Karpas-422 (cell line): ENCODE data around the gene CACNG5. TPM values are rescaled to one million over a fixed set of nuclear protein-coding genes. Genes with fewer than 3 reads are reported as not detected.

ENCODE experiments used
- DNase-seq: peaks from one replicate; pipeline ENCODE4 v3.0.0-alpha.2; 2015
- H2AFZ ChIP-seq: fragments of 200-600 bp; sonication (generic); 2 replicates; pipeline ENCODE4 v1.6.1; 2014; ENCODE audit warnings: antibody characterized with exemption, low read length, mixed read lengths
- H3K27ac ChIP-seq: fragments of 200-600 bp; sonication (generic); 2 replicates; pipeline ENCODE4 v1.5.1; 2014; ENCODE audit warnings: mild to moderate bottlenecking, low read length, moderate library complexity
- H3K27me3 ChIP-seq: fragments of 200-600 bp; sonication (generic); 2 replicates; pipeline ENCODE4 v1.6.1; 2014; ENCODE audit warnings: low read length, mixed read lengths
- H3K36me3 ChIP-seq: fragments of 200-600 bp; sonication (generic); 2 replicates; pipeline ENCODE4 v1.6.1; 2014; ENCODE audit warnings: low read length, mixed read lengths; ENCODE audit not compliant: insufficient read depth
- H3K4me1 ChIP-seq: fragments of 200-600 bp; sonication (generic); 2 replicates; pipeline ENCODE4 v1.6.1; 2014; ENCODE audit warnings: mild to moderate bottlenecking, low read length, mixed read lengths
- H3K4me2 ChIP-seq: fragments of 200-600 bp; sonication (generic); 2 replicates; pipeline ENCODE4 v1.6.1; 2014; ENCODE audit warnings: low read length, low read depth, mild to moderate bottlenecking; ENCODE audit not compliant: poor library complexity, severe bottlenecking
- H3K4me3 ChIP-seq: fragments of 200-600 bp; sonication (generic); 2 replicates; pipeline ENCODE4 v1.5.1; 2014; ENCODE audit warnings: mild to moderate bottlenecking, antibody characterized with exemption, low read length, mixed read lengths
- H3K79me2 ChIP-seq: fragments of 200-600 bp; sonication (generic); 2 replicates; pipeline ENCODE4 v1.6.1; 2014; ENCODE audit warnings: mild to moderate bottlenecking, low read length, mixed read lengths
- H3K9ac ChIP-seq: fragments of 200-600 bp; sonication (generic); 2 replicates; pipeline ENCODE4 v1.6.0; 2014; ENCODE audit warnings: low read length
- H3K9me2 ChIP-seq: fragments of 200-600 bp; sonication (generic), shearing (Covaris generic); replicated peaks from 2 replicates; pipeline ENCODE4 v1.6.0; 2014; ENCODE audit warnings: mild to moderate bottlenecking, low read length, moderate library complexity; ENCODE audit not compliant: insufficient read depth
- H3K9me3 ChIP-seq: fragments of 300-700, 200-600 bp; sonication (generic); 2 replicates; pipeline ENCODE4 v1.6.1; 2014; ENCODE audit warnings: low read length, mixed read lengths
- H4K20me1 ChIP-seq: fragments of 200-600 bp; sonication (generic); 2 replicates; pipeline ENCODE4 v1.6.1; 2014; ENCODE audit warnings: mild to moderate bottlenecking, antibody characterized with exemption, low read length, low read depth; ENCODE audit not compliant: insufficient read depth
- total RNA-seq: library from RNA; depleted of rRNA; stranded (reverse); fragments of >200 nt; shearing (Covaris generic); gene quantifications from 2 replicates; pipeline ENCODE4 v1.2.3, GENCODE V29; 2014; ENCODE audit warnings: low replicate concordance

The CACNG5 gene
- total RNA-seq, 1 experiment from 2014 or later = not detected

DNA sequence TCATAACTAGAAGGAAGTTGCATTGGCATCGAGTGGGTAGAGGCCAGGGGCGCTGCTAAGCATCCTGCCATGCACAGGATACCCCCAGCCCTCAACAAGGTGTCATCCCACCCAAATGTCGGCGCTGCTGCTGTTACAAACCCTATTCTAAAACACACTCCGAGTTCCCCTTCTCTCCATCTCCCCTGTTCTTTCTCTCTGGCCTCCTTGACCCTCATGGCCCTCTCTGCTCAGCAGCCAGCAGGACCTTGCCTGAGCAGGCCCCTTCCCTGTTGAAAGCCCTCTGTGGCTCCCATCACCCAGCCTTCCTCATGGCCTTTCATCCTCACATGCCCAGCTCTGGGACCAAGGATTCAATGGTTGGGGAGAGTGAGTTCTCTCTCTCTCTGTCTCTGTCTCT lies 22.3 kb upstream of the CACNG5 start:
- Histone ChIP-seq H3K4me3 (no peak overlapping the region), H3K9me3 (no peaks in the 10 kb centered on the region), H3K9me2 (no peaks in the 10 kb centered on the region), H4K20me1 (no peaks in the 10 kb centered on the region), H2AFZ (no peak overlapping the region), H3K27me3 (no peaks in the 10 kb centered on the region), H3K36me3 (no peaks in the 10 kb centered on the region), H3K4me1 (0 out of 2 replicates have a peak, but pooled peaks cover 2% of the 10 kb centered on the region), H3K4me2 (no peak overlapping the region), H3K79me2 (no peaks in the 10 kb centered on the region), H3K9ac (no peak overlapping the region), H3K27ac (no peak overlapping the region)
- no peak for DNase-seq

GRCh38 chr17:66813296-66813695 lies 21.6 kb upstream of the CACNG5 start:
- DNase-seq = no peak
- H3K36me3 ChIP-seq = no peaks in the 10 kb centered on the region
- H3K9ac ChIP-seq = no peak overlapping the region
- H2AFZ ChIP-seq = no peak overlapping the region
- 0 out of 2 replicates have a peak, but pooled peaks cover 2% of the 10 kb centered on the region for H3K4me1 ChIP-seq
- H3K4me2 ChIP-seq = no peak overlapping the region
- no peaks in the 10 kb centered on the region for H4K20me1 ChIP-seq
- no peaks in the 10 kb centered on the region for H3K79me2 ChIP-seq
- no peak overlapping the region for H3K4me3 ChIP-seq
- no peak overlapping the region for H3K27ac ChIP-seq
- H3K9me3 ChIP-seq = no peaks in the 10 kb centered on the region
- H3K9me2 ChIP-seq = no peaks in the 10 kb centered on the region
- H3K27me3 ChIP-seq = no peaks in the 10 kb centered on the region

DNA sequence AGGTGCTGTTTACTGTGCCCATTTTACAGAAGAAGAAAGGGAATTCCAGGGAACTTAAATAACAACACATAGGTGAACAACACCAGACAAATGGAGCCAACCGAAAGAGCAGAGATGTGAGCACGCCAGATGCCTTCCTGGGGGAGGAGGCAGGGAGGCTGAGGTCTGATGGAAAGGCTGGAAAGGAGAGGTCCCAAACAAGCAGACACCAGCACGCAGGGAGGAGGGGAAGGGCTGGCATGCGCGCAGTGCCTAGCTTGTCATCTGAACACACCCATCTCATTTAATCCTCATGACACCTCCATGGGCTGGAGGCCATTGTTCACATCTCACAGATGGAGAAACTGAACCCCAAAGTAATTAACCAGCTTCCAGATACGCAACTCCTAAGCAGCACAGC lies 20.9 kb upstream of the CACNG5 start:
- Histone ChIP-seq H3K27ac (no peak overlapping the region), H3K9ac (no peak overlapping the region), H2AFZ (no peak overlapping the region), H3K4me3 (no peak overlapping the region), H3K79me2 (no peaks in the 10 kb centered on the region), H3K4me1 (0 out of 2 replicates have a peak, but pooled peaks cover 2% of the 10 kb centered on the region), H3K9me2 (no peaks in the 10 kb centered on the region), H3K4me2 (no peak overlapping the region), H3K27me3 (no peaks in the 10 kb centered on the region), H3K36me3 (no peaks in the 10 kb centered on the region), H3K9me3 (no peaks in the 10 kb centered on the region), H4K20me1 (no peaks in the 10 kb centered on the region)
- no peak for DNase-seq

DNA sequence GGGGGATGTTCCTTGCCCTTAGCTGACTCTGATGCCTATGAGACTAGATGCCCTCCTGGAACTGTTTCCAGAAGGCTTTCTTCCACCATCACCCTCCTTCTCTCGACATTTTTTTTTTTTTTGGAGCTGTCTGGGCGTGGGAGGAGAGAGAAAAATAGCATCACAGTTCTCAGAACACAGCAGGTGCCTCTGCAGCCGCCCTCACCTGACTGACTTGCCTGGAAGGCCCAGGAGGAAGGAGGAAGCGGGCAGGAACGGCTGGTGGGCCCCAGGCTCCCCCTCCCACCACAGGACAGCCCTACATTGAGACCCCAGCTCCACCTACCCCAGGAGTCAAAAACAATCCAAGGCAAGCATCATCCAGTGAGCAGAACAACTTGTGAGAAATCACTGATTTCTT lies 20.3 kb upstream of the CACNG5 start:
- no peaks in the 10 kb centered on the region for H3K36me3 ChIP-seq
- H3K9ac ChIP-seq = no peak overlapping the region
- no peak overlapping the region for H3K27ac ChIP-seq
- H3K27me3 ChIP-seq = no peaks in the 10 kb centered on the region
- no peak overlapping the region for H2AFZ ChIP-seq
- DNase-seq = no peak
- H3K9me3 ChIP-seq = no peaks in the 10 kb centered on the region
- H3K4me3 ChIP-seq = no peak overlapping the region
- no peak overlapping the region for H3K4me2 ChIP-seq
- H3K4me1 ChIP-seq = 0 out of 2 replicates have a peak, but pooled peaks cover 2% of the 10 kb centered on the region
- H4K20me1 ChIP-seq = no peaks in the 10 kb centered on the region
- no peaks in the 10 kb centered on the region for H3K9me2 ChIP-seq
- H3K79me2 ChIP-seq = no peaks in the 10 kb centered on the region

DNA sequence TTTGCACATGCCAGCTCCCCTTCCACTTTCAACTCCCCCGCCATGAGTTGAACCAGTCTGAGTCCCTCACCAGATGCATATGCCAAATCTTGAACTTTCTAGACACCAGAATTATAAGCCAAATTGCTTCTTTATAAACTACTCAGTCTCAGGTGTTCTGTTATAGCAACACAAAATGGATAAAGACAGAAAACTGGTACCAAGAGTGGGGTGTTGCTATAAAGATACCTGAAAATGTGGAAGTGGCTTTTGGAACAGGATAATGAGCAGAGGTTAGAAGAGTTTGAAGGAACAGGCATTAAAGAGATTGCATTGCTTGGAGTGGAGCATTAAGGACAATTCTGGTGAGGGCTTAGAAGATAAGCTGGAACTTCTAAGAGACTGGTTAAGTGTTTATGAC lies 17.2 kb upstream of the CACNG5 start:
- no peak for DNase-seq
- Histone ChIP-seq H3K4me2 (no peak overlapping the region), H2AFZ (no peak overlapping the region), H3K27me3 (no peaks in the 10 kb centered on the region), H3K4me1 (no peaks in the 10 kb centered on the region), H3K79me2 (no peaks in the 10 kb centered on the region), H4K20me1 (no peaks in the 10 kb centered on the region), H3K36me3 (no peaks in the 10 kb centered on the region), H3K9me3 (no peaks in the 10 kb centered on the region), H3K9ac (no peak overlapping the region), H3K27ac (no peak overlapping the region), H3K4me3 (no peak overlapping the region), H3K9me2 (no peaks in the 10 kb centered on the region)

- no peaks in the 10 kb centered on the region for H3K9me2 ChIP-seq
- no peaks in the 10 kb centered on the region for H3K79me2 ChIP-seq
- DNase-seq = no peak
- H2AFZ ChIP-seq = no peak overlapping the region
- no peaks in the 10 kb centered on the region for H4K20me1 ChIP-seq
- no peaks in the 10 kb centered on the region for H3K36me3 ChIP-seq
- no peak overlapping the region for H3K4me2 ChIP-seq
- no peaks in the 10 kb centered on the region for H3K9me3 ChIP-seq
- H3K27ac ChIP-seq = no peak overlapping the region
- H3K27me3 ChIP-seq = no peaks in the 10 kb centered on the region
- no peaks in the 10 kb centered on the region for H3K4me1 ChIP-seq
- H3K4me3 ChIP-seq = no peak overlapping the region
- no peak overlapping the region for H3K9ac ChIP-seq
Measured at GRCh38 chr17:66819466-66819865, 15.5 kb upstream of the CACNG5 start.

- Histone ChIP-seq H3K27me3 (no peaks in the 10 kb centered on the region), H2AFZ (no peak overlapping the region), H3K27ac (no peak overlapping the region), H3K4me3 (no peak overlapping the region), H3K36me3 (no peaks in the 10 kb centered on the region), H3K9ac (no peak overlapping the region), H3K4me2 (no peak overlapping the region), H3K9me3 (no peaks in the 10 kb centered on the region), H4K20me1 (no peaks in the 10 kb centered on the region), H3K79me2 (no peaks in the 10 kb centered on the region), H3K4me1 (no peaks in the 10 kb centered on the region), H3K9me2 (no peaks in the 10 kb centered on the region)
- DNase-seq = no peak
Measured at GRCh38 chr17:66822009-66822408, 12.9 kb upstream of the CACNG5 start.

DNA sequence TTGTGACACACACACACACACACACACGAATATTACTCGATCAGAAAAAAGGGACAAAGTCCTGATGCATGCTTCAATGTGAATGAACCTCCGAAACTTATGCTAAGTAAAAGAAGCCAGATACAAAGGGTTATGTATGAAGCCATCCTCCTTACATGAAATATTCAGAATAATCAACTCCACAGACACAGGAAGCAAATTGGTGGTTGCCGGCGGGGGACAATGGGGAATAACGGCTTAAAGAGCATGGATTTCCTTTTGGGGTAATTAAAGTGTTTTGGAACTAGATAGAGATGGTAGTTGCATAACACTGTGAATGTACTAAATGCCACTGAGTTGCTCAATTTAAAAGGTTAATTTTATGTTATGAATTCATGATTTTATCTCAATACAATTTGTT lies 8.1 kb upstream of the CACNG5 start:
- H3K4me3 ChIP-seq = no peak overlapping the region
- H3K9me2 ChIP-seq = no peaks in the 10 kb centered on the region
- H3K27me3 ChIP-seq = no peaks in the 10 kb centered on the region
- no peaks in the 10 kb centered on the region for H4K20me1 ChIP-seq
- no peak overlapping the region for H2AFZ ChIP-seq
- DNase-seq = no peak
- H3K4me1 ChIP-seq = peaks cover 4% of the 10 kb centered on the region
- H3K4me2 ChIP-seq = no peak overlapping the region
- no peak overlapping the region for H3K27ac ChIP-seq
- H3K36me3 ChIP-seq = no peaks in the 10 kb centered on the region
- no peaks in the 10 kb centered on the region for H3K79me2 ChIP-seq
- H3K9ac ChIP-seq = no peak overlapping the region
- H3K9me3 ChIP-seq = no peaks in the 10 kb centered on the region

GRCh38 chr17:66829386-66829864 lies 5.5 kb upstream of the CACNG5 start:
- H3K27ac ChIP-seq = no peak overlapping the region
- H3K79me2 ChIP-seq = no peaks in the 10 kb centered on the region
- no peak overlapping the region for H3K4me2 ChIP-seq
- no peak overlapping the region for H3K4me3 ChIP-seq
- peaks cover 4% of the 10 kb centered on the region for H3K4me1 ChIP-seq
- no peaks in the 10 kb centered on the region for H3K9me3 ChIP-seq
- H2AFZ ChIP-seq = no peak overlapping the region
- no peaks in the 10 kb centered on the region for H4K20me1 ChIP-seq
- H3K9me2 ChIP-seq = no peaks in the 10 kb centered on the region
- H3K9ac ChIP-seq = no peak overlapping the region
- H3K27me3 ChIP-seq = no peaks in the 10 kb centered on the region
- H3K36me3 ChIP-seq = no peaks in the 10 kb centered on the region
- DNase-seq = no peak
